ENCODE data around the gene POTEI.
"Not testable (repeated sequence)": the region's sequence is repeated elsewhere in the genome, so short reads cannot be mapped to it uniquely, and the experiment has no call there.

- not testable (repeated sequence) for TF ChIP-seq REST (IDR thresholded peaks at IDR 0.05); RAD21 (IDR thresholded peaks at IDR 0.05); YY1 (IDR thresholded peaks at IDR 0.05); RXRA (IDR thresholded peaks at IDR 0.05); CTCF (IDR thresholded peaks at IDR 0.05; ENCODE audit: low read depth, low read length, missing input control); MAX (IDR thresholded peaks at IDR 0.05); TAF1 (conservative IDR thresholded peaks at IDR 0.05); GABPA (IDR thresholded peaks at IDR 0.05 in 1 of 2, conservative IDR thresholded peaks at IDR 0.05 in 1 of 2); EGR1 (IDR thresholded peaks at IDR 0.05; ENCODE audit: low read depth in 2 of 2); SP1 (IDR thresholded peaks at IDR 0.05); ATF3 (IDR thresholded peaks at IDR 0.05); ZBTB33 (IDR thresholded peaks at IDR 0.05); JUND (IDR thresholded peaks at IDR 0.05)
Observed at GRCh38 chr2:130520992-130521391, 11.9 kb upstream of the POTEI start, which contains the start of gene CFC1B.
